ENCODE measurements around the gene NFATC1. TPM values are rescaled to one million over a fixed set of nuclear protein-coding genes. Genes with fewer than 3 reads are reported as not detected.
"Not testable (repeated sequence)": the region's sequence is repeated elsewhere in the genome, so short reads cannot be mapped to it uniquely, and the experiment has no call there.

The NFATC1 gene
- polyA plus RNA-seq, 1 experiment, result 0.73 TPM

DNA sequence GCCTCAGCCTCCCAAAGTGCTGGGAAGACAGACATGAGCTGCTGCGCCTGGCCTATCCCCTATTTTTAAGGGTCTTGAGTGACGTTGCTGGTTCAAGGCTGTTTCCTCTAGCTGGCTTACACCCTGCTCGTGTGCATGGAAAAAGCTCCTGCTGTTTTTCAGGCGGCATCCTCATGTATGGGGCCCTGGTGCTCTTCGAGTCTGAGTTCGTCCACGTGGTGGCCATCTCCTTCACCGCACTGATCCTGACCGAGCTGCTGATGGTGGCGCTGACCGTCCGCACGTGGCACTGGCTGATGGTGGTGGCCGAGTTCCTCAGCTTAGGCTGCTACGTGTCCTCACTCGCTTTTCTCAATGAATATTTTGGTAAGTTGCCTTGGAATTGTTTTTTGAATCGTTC, 22.0 kb upstream of the NFATC1 start:
- Histone ChIP-seq H3K9me3 (ENCODE audit: control insufficient read depth, insufficient read depth, low read length) (no peaks in the 10 kb centered on the region; the same call in 1 of the 2 replicates), H3K27ac (ENCODE audit: low read depth, low read length) (no peak overlapping the region), H3K4me3 (ENCODE audit: low read depth, low read length) (no peak overlapping the region), H3K27me3 (ENCODE audit: control insufficient read depth, insufficient read depth, low read length) (no peaks in the 10 kb centered on the region)
- DNase-seq (ENCODE audit: low read depth, low spot score), result no peak
- ChIA-PET POLR2A (no interaction called here), CTCF (no interaction called here)
- TF ChIP-seq, protein P1, sequence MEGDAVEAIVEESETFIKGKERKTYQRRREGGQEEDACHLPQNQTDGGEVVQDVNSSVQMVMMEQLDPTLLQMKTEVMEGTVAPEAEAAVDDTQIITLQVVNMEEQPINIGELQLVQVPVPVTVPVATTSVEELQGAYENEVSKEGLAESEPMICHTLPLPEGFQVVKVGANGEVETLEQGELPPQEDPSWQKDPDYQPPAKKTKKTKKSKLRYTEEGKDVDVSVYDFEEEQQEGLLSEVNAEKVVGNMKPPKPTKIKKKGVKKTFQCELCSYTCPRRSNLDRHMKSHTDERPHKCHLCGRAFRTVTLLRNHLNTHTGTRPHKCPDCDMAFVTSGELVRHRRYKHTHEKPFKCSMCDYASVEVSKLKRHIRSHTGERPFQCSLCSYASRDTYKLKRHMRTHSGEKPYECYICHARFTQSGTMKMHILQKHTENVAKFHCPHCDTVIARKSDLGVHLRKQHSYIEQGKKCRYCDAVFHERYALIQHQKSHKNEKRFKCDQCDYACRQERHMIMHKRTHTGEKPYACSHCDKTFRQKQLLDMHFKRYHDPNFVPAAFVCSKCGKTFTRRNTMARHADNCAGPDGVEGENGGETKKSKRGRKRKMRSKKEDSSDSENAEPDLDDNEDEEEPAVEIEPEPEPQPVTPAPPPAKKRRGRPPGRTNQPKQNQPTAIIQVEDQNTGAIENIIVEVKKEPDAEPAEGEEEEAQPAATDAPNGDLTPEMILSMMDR (IDR thresholded peaks at IDR 0.05; ENCODE audit: low read depth, low read length), result no peak

DNA sequence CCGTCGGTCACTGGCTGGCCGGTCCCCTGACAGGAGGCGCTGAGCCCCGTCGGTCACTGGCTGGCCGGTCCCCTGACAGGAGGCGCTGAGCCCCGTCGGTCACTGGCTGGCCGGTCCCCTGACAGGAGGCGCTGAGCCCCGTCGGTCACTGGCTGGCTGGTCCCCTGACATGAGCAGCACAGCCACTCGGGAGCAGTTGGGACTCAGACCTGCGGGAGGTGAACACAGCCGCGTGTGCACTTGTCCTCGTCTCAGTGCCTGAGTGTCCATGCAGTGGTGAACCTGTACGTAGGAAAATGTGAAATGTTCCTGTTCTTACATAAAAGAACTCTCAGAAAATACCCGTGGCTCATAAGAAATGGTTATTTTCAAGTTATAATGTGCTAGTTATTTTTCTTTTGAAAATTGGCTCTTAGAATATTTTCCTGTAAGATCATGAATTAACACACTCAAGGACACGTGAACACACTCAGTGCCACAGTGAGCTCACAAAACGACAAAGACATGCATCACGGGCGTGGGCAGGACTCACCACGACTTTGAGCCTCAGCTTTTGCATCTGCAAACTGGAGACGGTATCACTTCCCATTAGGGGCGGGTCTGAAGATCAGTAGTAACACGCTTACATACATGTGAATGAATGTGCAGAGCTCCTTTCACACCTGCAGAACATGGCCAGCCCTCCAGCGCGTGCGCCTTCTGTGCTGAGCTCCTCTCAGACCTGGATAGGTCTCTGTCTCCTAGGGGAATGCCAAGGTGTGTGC, 21.1 kb upstream of the NFATC1 start:
- ChIA-PET CTCF (interaction anchor here (1.0 kb wide), 1 partner anchor 268 kb away, joined by 3 read pairs; no protein-coding TSS in a partner anchor), POLR2A (no interaction called here)
- Histone ChIP-seq H3K9me3 (ENCODE audit: control insufficient read depth, insufficient read depth, low read length) (no peaks in the 10 kb centered on the region; the same call in 1 of the 2 replicates), H3K27ac (ENCODE audit: low read depth, low read length) (no peak overlapping the region), H3K4me3 (ENCODE audit: low read depth, low read length) (no peak overlapping the region), H3K27me3 (ENCODE audit: control insufficient read depth, insufficient read depth, low read length) (no peaks in the 10 kb centered on the region)
- DNase-seq (ENCODE audit: low read depth, low spot score), result no peak
- TF ChIP-seq, protein P1 (IDR thresholded peaks at IDR 0.05; ENCODE audit: low read depth, low read length), result no peak

DNA sequence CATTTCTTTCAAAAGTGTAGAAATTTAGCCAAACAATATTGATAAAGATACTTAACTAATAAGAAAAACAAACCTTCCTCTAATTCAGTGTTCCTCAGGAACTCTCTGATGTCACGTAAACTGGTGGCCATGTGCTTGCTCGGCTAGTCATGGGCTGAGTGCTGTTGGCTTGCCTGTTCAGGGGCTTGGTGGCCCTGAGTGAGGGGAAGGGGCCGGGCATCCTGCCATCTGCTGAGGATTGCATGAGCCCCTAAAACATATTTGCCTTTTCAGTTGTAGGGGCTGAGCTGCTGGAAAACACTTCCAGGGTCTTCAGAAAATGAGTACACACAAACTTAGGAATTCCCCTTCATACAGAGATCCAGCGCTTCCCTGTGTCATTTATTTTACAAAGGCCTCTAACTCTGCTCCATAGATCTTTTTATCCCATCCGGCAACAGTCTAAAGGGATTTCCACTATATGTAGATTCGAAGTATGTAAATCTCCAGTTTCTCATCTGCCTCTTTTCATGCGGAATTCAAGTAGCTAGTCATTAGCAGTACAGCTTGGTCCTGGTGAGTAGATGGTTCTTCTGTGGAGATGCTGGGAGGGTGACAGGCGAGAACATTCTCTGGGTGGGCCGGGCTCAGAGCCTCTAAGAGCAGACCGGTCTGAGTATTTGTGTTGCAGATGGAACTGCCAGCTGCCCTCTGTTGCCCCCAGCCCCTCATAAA, 20.1 kb upstream of the NFATC1 start:
- TF ChIP-seq, protein P1 (IDR thresholded peaks at IDR 0.05; ENCODE audit: low read depth, low read length), result no peak
- CTCF ChIA-PET, result interaction anchor here (1.0 kb wide), 1 partner anchor 267 kb away, joined by 3 read pairs; no protein-coding TSS in a partner anchor

DNA sequence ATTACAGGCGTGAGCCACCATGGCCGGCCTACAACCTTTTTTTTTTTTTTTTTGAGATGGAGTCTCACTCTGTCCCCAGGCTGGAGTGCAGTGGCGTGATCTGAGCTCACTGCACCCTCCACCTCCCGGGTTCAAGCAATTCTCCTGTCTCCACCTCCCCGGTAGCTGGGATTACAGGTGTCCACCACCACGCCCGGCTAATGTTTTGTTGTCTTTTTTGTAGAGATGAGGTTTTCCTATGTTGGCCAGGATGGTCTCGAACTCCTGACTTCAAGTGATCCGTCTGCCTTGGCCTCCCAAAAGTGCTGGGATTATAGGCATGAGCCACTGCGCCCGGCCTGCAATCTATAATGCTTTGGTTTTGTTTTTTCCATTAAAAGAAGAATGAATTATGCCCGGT, 19.1 kb upstream of the NFATC1 start:
- H3K27me3 ChIP-seq (ENCODE audit: control insufficient read depth, insufficient read depth, low read length); H3K27ac ChIP-seq (ENCODE audit: low read depth, low read length); DNase-seq (ENCODE audit: low read depth, low spot score); POLR2A ChIA-PET; H3K9me3 ChIP-seq (ENCODE audit: control insufficient read depth, insufficient read depth, low read length); H3K4me3 ChIP-seq (ENCODE audit: low read depth, low read length): not testable (repeated sequence)
- CTCF ChIA-PET, result interaction anchor here (0.6 to 6.0 kb wide), 3 partner anchors 16 to 268 kb away, joined by 3 to 107 read pairs (median 28); no protein-coding TSS in a partner anchor

More for the DNA sequence above, 20.1 kb upstream of the NFATC1 start:
- Histone ChIP-seq H3K27ac (ENCODE audit: low read depth, low read length) (no peak overlapping the region), H3K9me3 (ENCODE audit: control insufficient read depth, insufficient read depth, low read length) (no peaks in the 10 kb centered on the region; the same call in 1 of the 2 replicates), H3K27me3 (ENCODE audit: control insufficient read depth, insufficient read depth, low read length) (no peaks in the 10 kb centered on the region), H3K4me3 (ENCODE audit: low read depth, low read length) (no peak overlapping the region)
- DNase-seq (ENCODE audit: low read depth, low spot score), result no peak
- POLR2A ChIA-PET, result no interaction called here

DNA sequence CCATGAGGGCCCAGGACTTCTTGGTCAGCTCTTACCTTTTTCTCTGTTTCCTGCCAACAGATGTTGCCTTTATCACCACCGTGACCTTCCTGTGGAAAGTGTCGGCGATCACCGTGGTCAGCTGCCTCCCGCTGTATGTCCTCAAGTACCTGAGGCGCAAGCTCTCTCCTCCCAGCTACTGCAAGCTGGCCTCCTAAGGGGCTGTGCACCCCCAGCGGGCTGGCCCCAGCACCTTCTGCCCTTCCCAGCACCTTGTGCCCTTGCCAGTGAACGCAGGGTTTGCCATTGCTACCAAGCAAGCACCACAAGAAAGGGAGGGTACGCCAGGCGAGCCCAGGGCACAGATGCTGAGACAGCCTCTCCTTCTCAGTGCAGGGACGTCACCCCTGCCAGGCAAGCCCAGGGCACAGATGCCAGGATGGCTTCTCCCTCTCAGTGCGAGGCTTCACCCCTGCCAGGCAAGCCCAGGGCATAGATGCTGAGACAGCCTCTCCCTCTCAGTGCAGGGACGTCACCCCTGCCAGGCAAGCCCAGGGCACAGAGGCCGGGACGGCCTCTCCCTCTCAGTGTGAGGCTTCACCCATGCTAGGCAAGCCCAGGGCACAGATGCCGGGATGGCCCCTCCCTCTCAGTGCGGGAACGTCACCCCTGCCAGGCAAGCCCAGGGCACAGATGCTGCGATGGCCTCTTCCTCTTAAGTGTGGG, 18.4 kb upstream of the NFATC1 start:
- H3K9me3 ChIP-seq (ENCODE audit: control insufficient read depth, insufficient read depth, low read length), result no peaks in the 10 kb centered on the region; the same call in 1 of the 2 replicates
- CTCF ChIA-PET, result interaction anchor here (0.6 to 7.4 kb wide), 4 partner anchors 16 to 268 kb away, joined by 3 to 107 read pairs (median 48); no protein-coding TSS in a partner anchor
- H3K4me3 ChIP-seq (ENCODE audit: low read depth, low read length), result no peak overlapping the region
- DNase-seq (ENCODE audit: low read depth, low spot score), result no peak
- no peaks in the 10 kb centered on the region for H3K27me3 ChIP-seq (ENCODE audit: control insufficient read depth, insufficient read depth, low read length)
- POLR2A ChIA-PET, result no interaction called here
- TF ChIP-seq, protein P1 (IDR thresholded peaks at IDR 0.05; ENCODE audit: low read depth, low read length), result no peak
- no peak overlapping the region for H3K27ac ChIP-seq (ENCODE audit: low read depth, low read length)
